HG03139 (cell line): ENCODE measurements around the gene CEP63.
"Not testable (repeated sequence)": the region's sequence is repeated elsewhere in the genome, so short reads cannot be mapped to it uniquely, and the experiment has no call there.

Experiments
- ATAC-seq: cut with Tn5 transposase; IDR thresholded peaks from one replicate; pipeline ENCODE4 v1.9.1; 2021; ENCODE audit not compliant: unreplicated experiment

The CEP63 gene

GRCh38 chr3:134567605-134568004 lies 81.7 kb downstream of the CEP63 start:
- ATAC-seq: no peak

- ATAC-seq: no peak
Measured at GRCh38 chr3:134568790-134569189, 82.9 kb downstream of the CEP63 start.

GRCh38 chr3:134569899-134570298 lies 84.0 kb downstream of the CEP63 start:
- ATAC-seq: not testable (repeated sequence)

- ATAC-seq: no peak
Measured at GRCh38 chr3:134576426-134576825, 90.6 kb downstream of the CEP63 start.

GRCh38 chr3:134576831-134577230 lies 91.0 kb downstream of the CEP63 start:
- no peak for ATAC-seq

GRCh38 chr3:134579141-134579665 lies 93.3 kb downstream of the CEP63 start:
- ATAC-seq: no peak

- no peak for ATAC-seq
Measured at GRCh38 chr3:134590766-134591165, 104.9 kb downstream of the CEP63 start.

- no peak for ATAC-seq
Measured at GRCh38 chr3:134592806-134593205, 106.9 kb downstream of the CEP63 start.

GRCh38 chr3:134594331-134594741 lies 108.5 kb downstream of the CEP63 start:
- ATAC-seq: no peak

- not testable (repeated sequence) for ATAC-seq
Measured at GRCh38 chr3:134594986-134595385, 109.1 kb downstream of the CEP63 start.

GRCh38 chr3:134597390-134597970 lies 111.6 kb downstream of the CEP63 start:
- no peak for ATAC-seq

- no peak for ATAC-seq
Measured at GRCh38 chr3:134598763-134599545, 113.1 kb downstream of the CEP63 start.

GRCh38 chr3:134600206-134600605 lies 114.3 kb downstream of the CEP63 start:
- ATAC-seq: no peak

- peak; percentile 59 for ATAC-seq
Measured at GRCh38 chr3:134600685-134601463, 115.0 kb downstream of the CEP63 start.

- no peak for ATAC-seq
Measured at GRCh38 chr3:134601539-134602439, 115.9 kb downstream of the CEP63 start.

- no peak for ATAC-seq
Measured at GRCh38 chr3:134602440-134602814, 116.6 kb downstream of the CEP63 start.

GRCh38 chr3:134603480-134603879 lies 117.6 kb downstream of the CEP63 start:
- ATAC-seq: no peak

GRCh38 chr3:134603956-134604355 lies 118.1 kb downstream of the CEP63 start:
- ATAC-seq: no peak

GRCh38 chr3:134605556-134605955 lies 119.7 kb downstream of the CEP63 start:
- ATAC-seq: no peak
